NCI-H1092 (cell line): ENCODE measurements around the gene PLCB1.

ENCODE experiments used
- DNase-seq: peaks from one replicate; lab custom pipeline; 2025; lab: John Stamatoyannopoulos, UW

PLCB1 gene

DNA sequence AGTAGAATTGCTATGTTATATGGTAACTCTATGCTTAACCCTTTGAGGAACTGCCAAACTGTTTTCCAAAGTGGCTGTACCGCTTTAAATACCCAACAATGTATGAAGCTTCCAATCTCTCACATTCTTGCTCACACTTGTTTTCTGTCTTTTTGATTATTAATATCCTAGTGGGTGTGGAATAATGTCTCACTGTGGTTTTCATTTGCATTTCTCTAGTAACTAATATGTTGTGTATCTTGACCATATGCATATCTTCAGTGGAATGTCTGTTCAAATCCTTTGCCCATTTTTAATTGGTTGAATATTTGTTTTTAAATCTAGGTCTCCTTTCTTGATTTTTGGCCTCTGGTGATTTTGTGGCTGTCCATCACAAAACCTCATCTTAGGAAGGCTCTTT, 759.0 kb downstream of the PLCB1 start:
- DNase-seq: no peak

DNA sequence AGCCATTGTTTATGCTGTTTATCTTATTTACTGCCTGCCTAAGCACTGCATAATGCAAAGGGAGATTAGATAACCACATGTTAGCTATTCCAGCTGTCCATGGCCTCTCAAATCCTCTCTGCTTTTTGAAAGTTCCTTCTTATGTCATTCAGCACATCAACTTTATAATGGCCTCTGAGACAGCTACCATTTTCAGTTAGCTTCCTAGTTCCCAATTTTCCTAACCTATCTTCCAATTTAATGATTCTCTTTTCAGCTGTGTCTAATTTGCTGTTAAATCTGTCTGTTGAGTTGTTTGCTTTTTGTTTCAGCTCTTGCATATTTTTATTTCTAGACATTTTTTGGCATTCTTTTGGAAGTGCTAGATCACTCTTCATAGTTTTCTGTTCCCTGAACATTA, 763.4 kb downstream of the PLCB1 start:
- no peak for DNase-seq

DNA sequence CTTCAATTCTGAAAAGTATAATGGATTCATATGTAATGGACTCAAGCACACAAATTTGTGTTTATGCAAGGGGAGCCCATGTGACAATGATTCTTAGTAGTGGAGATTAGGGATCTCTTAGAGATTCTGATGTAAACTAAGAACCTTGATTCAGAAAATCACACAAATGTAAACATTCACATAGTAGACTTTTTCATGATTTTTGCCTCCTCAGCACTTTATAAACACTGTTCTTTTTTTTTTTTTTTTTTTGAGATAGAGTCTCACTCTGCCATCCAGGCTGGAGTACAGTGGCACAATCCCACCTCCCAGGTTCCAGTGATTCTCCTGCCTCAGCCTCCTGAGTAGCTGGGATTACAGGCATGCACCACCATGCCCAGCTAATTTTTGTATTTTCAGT, 766.8 kb downstream of the PLCB1 start:
- DNase-seq: no peak

DNA sequence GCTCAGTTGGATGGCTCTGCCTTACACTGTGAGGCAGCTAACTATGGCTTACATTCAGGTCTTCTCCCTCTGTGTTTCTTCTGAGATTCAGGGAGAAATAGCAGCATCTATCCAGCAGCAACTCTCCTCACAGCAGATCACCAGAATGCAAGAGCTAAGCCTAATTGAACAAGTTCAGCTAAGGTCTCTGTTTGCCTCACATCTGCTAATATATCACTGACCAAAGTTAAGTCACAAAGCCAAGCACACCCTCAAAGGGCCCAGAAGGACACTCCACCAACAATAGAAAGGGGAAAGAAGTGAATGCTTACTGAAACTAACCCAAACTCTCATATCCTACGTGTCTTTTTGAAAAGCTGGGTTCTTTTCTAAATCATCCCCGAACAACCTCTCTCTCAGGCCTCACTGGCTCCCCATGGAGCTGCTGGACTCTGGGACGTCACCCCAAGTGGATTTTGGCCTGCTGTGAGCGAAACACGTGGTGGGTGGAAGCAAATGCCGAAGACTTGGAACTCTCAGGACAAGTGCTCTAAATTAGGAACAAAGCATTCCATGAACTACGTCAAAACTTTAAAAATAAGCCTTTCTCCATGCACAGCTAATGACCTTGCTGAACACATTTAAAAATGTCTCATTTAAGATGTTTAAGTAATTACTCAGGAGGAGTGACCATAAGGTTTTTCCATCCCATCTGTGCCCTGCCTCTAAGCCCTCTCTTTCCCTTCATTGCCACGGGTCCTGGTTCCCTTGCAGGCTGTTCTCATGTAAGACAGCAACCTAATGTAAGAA, 769.4 kb downstream of the PLCB1 start:
- no peak for DNase-seq

DNA sequence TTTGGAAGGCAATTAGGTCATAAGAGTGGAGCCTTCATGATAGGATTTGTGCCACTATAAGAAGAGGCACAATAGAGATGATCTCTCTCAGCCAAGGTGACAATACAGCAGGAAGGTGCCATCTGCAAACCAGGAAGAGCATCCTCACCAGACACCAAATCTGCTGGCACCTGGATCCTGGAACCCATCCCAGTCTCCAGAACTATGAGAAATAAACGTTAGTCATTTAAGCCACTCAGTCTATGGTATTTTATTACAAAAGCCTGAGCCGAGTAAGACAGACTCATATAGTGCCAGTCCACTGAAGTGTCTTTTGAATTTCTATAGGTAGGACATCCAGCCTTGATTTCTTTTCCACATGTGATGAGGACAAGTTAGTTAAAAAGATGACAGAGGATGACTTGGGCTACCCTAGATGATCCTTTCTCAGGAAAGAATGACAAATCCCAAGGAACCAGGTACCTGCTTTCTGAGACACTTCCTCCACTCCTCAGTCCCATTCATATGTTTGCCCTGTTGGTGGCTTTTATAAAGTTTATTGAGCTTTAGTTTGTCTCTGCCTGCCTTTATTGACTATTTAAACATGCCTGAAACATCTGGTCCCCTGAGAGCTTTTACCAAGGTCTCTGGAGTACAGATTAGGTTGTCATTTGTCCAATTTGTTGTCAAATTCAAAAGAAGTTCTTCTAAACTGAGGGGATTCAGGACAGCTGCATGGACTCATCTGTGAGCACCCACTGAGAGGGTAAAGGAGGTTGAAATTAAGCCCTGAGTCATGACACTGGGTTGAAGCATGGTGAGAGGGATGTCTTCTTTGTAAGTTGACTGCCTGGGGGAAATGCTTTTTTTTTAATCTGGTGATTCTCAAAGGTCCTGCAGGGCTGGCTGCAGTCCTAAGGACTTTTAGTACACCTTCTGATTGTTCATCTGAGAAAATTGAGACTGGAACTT, 771.9 kb downstream of the PLCB1 start:
- no peak for DNase-seq

DNA sequence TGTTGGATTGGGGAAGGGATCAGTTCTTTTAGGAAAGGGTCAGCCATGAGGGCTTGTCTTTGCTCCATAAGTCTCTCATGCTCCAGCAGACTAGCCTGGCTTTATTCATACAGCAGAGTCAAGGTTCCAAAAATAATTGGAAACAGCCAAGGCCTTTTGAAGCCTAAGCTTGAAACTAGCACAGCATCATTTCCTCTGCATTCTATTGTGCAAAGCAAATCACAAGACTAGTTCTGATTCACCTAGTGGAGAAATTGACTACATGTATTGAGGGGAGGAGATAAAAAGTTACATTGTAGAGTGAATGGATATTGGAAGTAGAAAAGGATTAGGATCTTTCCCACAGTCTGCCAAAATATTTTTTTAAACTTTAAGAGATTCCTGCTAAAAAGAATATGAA, 777.5 kb downstream of the PLCB1 start:
- no peak for DNase-seq

DNA sequence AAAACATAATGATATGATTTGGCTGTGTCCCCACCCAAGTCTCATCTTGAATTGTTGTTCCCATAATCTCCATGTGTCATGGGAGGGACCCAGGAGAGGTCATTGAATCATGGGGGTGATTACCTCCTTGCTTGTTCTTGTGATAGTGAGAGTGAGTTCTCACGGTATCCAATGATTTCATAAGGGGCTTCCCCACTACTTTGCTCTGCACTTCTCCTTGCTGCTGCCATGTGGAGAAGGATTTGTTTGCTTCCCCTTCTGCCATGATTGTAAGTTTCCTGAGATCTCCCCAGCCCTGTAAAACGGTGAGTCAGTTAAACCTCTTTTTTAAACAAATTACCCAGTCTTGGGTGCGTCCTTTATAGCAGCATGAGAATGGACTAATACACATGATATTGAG, 780.0 kb downstream of the PLCB1 start:
- no peak for DNase-seq

DNA sequence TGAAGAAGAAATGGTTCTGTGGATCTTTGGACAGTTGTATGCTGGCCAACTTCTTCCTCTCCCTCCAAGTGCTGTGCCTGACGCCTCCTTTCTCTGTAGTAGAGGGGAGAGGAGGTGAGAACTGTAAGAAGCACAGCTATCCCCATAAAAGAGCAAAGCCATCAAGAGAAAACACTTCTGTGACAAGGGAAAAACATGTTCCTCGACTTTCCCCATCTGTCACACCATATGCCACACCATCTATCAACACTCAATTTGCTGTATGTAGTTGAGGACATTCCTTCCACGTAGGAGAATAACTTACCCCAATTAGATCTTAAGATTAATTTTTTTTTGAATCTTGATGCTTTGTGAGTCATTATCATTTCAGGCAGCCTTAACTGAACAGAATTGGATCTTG, 780.7 kb downstream of the PLCB1 start:
- no peak for DNase-seq

DNA sequence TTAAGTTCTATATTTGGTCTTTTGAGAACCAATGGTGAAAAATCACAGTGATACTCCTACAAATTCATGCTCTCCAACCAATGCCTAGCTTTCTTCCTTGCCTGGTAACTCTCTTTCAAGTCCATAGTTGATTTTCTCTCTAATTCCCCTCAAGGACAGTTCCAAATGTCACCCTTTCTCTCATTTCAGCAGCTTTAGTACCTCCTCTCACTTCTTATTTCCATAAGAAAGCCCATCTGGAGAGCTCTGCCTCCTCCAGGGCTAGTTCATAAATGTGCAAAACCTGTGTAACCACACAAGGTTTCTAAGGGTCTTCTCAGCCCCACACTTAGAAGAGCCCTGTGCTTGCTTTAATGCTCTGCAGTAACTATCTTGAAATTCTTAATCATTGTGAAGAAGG, 781.4 kb downstream of the PLCB1 start:
- DNase-seq: no peak

DNA sequence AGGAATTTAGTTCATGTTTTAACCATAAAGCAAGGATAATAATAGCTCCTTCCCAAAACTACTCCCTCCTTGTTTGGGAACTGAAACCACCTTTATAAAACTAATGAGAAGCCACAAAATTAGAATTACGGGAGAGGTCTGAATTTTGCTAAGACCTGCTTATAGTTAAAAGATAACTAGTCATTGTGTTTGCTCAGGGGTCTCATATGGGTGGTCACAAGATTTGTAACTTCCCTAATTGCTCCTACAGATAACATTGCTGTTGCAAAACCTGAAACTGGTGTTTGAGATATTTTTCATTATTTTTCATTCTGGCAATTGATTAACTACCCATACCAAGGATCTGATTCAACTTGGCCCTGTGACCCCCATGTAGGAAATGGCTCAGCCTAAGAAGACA, 782.4 kb downstream of the PLCB1 start:
- DNase-seq: no peak

DNA sequence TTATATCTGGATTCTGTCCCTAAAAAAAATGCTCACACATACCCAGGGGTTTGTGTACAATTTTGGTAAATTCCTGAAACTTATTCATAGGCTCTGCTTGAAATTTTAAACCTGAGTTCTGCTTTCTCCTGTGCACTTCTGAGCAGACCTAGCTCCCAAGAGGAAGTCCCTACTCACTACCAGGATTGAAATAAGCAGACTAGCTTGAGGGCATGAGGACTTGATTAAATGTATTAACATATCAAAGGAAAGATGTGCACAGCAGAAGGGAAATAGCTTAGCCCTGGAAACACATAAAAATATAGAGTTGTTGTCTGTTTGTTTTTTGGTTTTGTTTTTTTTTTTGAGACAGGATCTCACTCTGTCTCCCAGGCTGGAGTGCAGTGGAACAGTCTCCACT, 785.0 kb downstream of the PLCB1 start:
- no peak for DNase-seq

DNA sequence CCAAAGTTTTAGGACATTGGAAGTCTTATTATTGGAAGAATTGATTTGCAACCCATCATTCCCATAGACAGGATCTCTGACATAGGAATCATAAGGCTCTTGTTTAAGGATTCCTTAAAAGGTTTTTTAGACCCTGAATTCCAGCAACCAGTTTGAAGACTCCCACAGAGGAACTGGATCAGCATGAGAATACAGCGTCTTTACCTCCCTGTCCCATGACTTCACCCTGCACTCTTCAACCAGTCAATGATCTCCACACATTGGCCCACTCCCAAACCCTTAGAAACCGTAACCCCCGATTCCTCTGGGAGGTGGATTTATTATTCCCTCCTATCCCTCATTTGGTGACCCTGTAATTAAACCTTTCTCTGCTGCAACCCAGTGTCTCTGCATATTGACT, 786.1 kb downstream of the PLCB1 start:
- DNase-seq: no peak

DNA sequence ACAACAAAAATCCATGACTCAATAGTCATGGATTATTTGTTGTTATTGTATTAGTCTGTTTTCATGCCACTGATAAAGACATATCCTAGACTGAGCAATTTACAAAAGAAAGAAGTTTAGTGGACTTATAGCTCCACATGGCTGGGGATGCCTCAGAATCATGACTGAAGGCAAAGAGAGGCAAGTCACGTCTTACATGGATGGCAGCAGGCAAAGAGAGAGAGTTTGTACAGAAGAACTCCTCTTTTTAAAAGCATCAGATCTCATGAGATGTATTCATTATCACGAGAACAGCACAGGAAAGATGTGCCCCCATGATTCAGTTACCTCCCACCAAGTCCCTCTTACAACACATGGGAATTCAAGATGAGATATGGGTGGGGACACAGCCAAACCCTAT, 792.5 kb downstream of the PLCB1 start:
- no peak for DNase-seq

DNA sequence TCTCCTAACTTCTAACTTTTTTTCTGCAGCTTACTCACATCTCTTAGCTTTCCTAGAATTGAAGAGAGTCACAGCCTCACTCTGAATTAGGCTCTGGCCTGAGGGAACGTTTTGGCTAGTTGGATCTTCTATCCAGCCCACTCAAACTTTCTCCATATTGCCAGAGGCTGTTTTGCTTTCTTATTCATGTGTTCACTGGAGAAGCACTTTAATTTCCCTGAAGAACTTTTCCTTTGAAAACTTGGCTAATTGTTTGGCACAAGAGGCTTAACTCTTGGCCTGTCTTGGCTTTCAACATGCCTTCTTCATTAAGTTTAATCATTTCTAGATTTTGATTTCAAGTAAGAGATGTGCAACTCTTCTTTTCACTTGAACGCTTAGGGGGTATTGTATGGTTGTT, 798.7 kb downstream of the PLCB1 start:
- no peak for DNase-seq

DNA sequence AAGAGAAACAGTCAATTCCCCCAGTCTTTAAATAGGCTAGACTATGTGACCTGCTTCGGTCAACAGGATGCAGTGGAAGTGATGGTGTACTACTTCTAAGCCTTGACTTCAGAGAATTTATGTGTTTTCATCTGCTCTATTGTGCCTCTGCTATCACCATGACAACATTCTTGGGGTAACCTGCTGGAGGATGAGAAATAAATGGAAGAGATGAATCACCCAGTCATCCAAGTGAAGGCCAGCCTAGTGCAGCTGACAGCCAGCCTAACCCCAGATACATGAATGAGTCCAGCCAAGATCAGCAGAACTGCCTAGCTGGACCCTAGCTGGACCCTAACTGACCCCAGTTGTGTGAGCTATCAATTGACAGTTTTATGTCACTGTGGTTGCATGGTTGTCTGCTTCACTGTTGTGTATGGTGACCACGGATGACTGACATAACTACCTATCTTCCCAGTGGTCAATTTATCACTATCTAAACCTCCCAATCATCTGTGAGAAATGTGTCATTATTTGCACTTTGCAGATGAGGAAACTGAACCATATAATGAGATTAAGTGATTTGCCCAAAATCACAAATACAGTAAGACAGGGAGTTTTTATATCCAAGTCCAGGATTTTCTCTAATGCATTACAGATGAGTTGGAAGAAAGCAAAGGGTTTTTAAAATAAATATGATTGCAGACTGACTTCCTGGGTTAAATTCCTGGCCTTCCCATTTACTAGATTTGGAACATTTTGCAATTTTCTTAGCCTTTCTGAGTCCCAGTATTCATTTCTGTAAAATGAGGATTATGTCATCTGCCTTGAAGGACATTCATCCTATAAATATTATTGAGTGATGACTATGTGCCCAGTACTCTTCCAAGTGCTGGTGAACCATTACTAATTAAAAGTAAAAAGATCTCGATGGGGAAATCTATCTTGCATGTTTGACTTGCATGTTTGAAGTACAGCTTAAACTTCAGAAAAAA, 800.4 kb downstream of the PLCB1 start:
- no peak for DNase-seq

DNA sequence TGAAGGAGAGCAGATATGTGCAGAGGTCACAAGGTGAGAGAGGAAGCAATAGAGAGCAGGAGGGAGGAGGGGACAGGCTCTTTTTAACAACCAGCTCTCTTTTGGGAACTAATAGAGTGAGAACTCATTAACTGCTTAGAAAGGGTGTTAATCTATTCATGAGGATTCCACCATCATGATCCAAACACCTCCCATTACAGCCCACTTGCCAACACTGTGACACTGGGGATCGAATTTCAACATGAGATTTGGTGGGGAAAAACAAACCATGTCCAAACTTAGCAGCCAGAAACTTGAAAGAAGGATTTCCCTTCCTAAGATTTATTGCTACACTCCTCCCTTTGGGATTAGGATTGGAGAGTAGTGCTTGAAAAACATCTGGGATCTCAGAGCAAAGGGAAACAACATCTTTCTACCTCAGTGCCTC, 801.3 kb downstream of the PLCB1 start:
- no peak for DNase-seq

DNA sequence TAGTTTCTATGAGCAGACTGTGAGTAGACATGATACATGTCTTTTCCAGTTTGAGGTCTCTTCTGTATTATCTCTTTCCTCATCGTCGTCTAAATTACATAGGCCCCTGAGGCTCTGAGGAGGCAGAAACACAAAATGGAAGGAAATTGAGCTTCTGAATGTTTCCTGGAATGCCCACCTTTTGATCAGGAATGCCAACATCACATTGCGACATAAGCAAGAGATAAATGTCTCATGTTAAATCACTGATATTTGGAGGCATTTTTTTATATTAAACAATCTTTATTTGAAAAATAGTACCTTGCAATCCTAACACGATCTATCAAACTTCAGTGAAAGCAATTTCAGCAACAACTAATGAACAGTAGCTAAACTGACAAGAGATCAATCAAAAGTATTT, 802.3 kb downstream of the PLCB1 start:
- no peak for DNase-seq
